GM23338 (cell line): Measurements from ENCODE around the gene PIBF1.

Experiments
- CREB1 ChIP-seq: fragments of 250-450 bp; sonication (Bioruptor Pico); IDR thresholded peaks from 2 replicates; pipeline ENCODE4 v1.5.0; 2020; ENCODE audit warnings: low read depth, mild to moderate bottlenecking, moderate library complexity
- CTCF ChIP-seq, 2 experiments: fragments of 200-600 bp in 1 of 2; sonication (generic) in 1 of 2; conservative IDR thresholded peaks; 2 replicates each; pipeline versions ENCODE4 v1.5.1 to v1.6.1; 2016 to 2017; ENCODE audit warnings: antibody characterized with exemption in 2 of 2, low read depth in 2 of 2, mild to moderate bottlenecking in 2 of 2, moderate library complexity in 1 of 2
- ETS1 ChIP-seq: IDR thresholded peaks from 2 replicates; pipeline ENCODE4 v1.6.1; 2016; ENCODE audit warnings: antibody characterized with exemption
- EZH2 ChIP-seq: fragments of 200-600 bp; sonication (generic); IDR thresholded peaks from one replicate; pipeline ENCODE4 v1.8.0; 2017; ENCODE audit warnings: antibody characterized with exemption, mild to moderate bottlenecking, low read depth; ENCODE audit not compliant: unreplicated experiment
- EZH2phosphoT487 ChIP-seq: fragments of 200-600 bp; sonication (generic); IDR thresholded peaks from one replicate; pipeline ENCODE4 v1.8.1; 2018; ENCODE audit warnings: antibody characterized with exemption; ENCODE audit not compliant: unreplicated experiment
- JUNB ChIP-seq: IDR thresholded peaks from one replicate; pipeline ENCODE4 v1.6.1; 2016; ENCODE audit warnings: antibody characterized with exemption; ENCODE audit not compliant: unreplicated experiment
- POLR2AphosphoS5 ChIP-seq: IDR thresholded peaks from 2 replicates; pipeline ENCODE4 v1.6.1; 2016; ENCODE audit warnings: antibody characterized with exemption, low read depth
- REST ChIP-seq: IDR thresholded peaks from one replicate; pipeline ENCODE4 v1.6.1; 2018; ENCODE audit warnings: antibody characterized with exemption; ENCODE audit not compliant: unreplicated experiment
- ZNF114 ChIP-seq: fragments of 250-450 bp; sonication (Bioruptor Pico); IDR thresholded peaks from 2 replicates; pipeline ENCODE4 v1.5.0; 2020; ENCODE audit warnings: mild to moderate bottlenecking, moderate library complexity

- TF ChIP-seq CREB1 (CRISPR knock-in tag) (no peak), REST (no peak), CTCF (conservative IDR thresholded peaks at IDR 0.05; ENCODE audit: low read depth in 2 of 2) (no peak), POLR2AphosphoS5 (no peak), EZH2phosphoT487 (no peak), EZH2 (no peak), ETS1 (no peak), ZNF114 (CRISPR knock-in tag) (no peak), JUNB (no peak)
Observed at GRCh38 chr13:73015805-73016204, 233.9 kb downstream of the PIBF1 start.
